IPS-18c (cell line): Measurements from ENCODE around the gene RAP1GAP2.

Experiments
- H3K4me3 ChIP-seq: 2 replicates; pipeline ENCODE4 v1.7.0; 2013; ENCODE audit warnings: low read depth, mild to moderate bottlenecking, low read length, moderate library complexity; ENCODE audit not compliant: insufficient read depth
- H3K9me3 ChIP-seq: one replicate; pipeline ENCODE4 v1.6.1; 2013; ENCODE audit warnings: mild to moderate bottlenecking, low read length, moderate library complexity; ENCODE audit not compliant: control insufficient read depth, insufficient read depth

The RAP1GAP2 gene

GRCh38 chr17:2936771-2937321 is 140.6 kb downstream of the RAP1GAP2 start:
- Histone ChIP-seq H3K4me3 (no peak overlapping the region), H3K9me3 (no peaks in the 10 kb centered on the region)

GRCh38 chr17:2937331-2938003 is 141.2 kb downstream of the RAP1GAP2 start:
- no peaks in the 10 kb centered on the region for H3K9me3 ChIP-seq
- no peak overlapping the region for H3K4me3 ChIP-seq

DNA sequence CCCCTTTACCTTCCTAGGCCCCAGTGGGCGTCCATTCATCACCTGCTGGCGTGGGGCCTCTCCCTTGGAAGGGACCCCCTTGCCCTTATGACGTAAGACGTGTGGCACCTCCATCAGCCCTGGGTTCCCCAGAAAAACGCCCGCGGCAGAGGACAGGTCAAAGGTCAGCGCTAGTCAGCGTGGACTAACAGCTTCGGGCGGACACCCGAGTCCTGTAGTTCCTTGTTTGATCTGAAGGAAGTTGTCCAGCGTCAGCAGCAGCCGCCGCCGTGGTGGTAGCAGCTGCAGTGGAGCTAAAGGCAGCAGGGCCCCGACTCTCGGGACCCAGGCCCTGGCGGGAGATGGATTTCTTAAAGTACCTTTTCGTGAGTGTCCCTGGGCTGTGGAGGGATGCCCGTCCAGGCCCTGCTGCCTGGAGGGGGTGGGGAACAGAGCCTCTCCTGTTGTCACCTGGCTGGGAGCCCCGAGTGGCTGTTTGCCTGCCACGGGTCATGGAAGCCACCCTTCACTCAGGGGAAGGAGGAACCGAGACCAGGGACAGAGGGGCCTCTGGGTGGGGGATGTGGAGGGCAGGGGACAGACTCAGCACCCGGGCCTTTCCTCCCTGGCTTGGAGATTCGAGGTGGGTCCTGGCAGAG is 143.6 kb downstream of the RAP1GAP2 start:
- Histone ChIP-seq H3K4me3 (no peak overlapping the region), H3K9me3 (no peaks in the 10 kb centered on the region)

- no peak overlapping the region for H3K4me3 ChIP-seq
- H3K9me3 ChIP-seq: no peaks in the 10 kb centered on the region
Observed at GRCh38 chr17:2940352-2940751, 144.1 kb downstream of the RAP1GAP2 start.

- Histone ChIP-seq H3K4me3 (no peak overlapping the region), H3K9me3 (no peaks in the 10 kb centered on the region)
Observed at GRCh38 chr17:2943981-2944380, 147.7 kb downstream of the RAP1GAP2 start.

GRCh38 chr17:2945299-2945698 is 149.1 kb downstream of the RAP1GAP2 start:
- Histone ChIP-seq H3K4me3 (no peak overlapping the region), H3K9me3 (no peaks in the 10 kb centered on the region)

DNA sequence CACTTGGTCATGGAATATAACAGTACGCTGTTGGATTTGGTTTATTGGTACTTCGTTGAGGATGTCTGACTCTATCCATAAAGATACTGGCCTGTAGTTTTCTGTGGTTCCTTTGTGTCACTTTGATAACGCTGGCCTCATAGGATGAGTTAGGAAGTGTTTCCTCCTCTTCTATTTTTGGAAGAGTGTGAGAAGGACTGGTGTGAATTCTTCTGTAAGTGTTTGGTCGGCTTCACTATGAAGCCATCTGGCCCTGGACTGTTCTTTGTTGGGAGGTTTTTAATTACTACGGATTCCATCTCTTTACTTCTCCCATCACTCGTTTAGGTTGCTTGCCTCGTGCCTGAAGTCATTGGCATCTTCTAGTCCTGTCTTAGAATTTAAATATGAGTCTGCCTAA is 149.9 kb downstream of the RAP1GAP2 start:
- H3K9me3 ChIP-seq: no peaks in the 10 kb centered on the region
- no peak overlapping the region for H3K4me3 ChIP-seq

- no peak overlapping the region for H3K4me3 ChIP-seq
- H3K9me3 ChIP-seq: no peaks in the 10 kb centered on the region
Observed at GRCh38 chr17:2947588-2947950, 151.3 kb downstream of the RAP1GAP2 start.

DNA sequence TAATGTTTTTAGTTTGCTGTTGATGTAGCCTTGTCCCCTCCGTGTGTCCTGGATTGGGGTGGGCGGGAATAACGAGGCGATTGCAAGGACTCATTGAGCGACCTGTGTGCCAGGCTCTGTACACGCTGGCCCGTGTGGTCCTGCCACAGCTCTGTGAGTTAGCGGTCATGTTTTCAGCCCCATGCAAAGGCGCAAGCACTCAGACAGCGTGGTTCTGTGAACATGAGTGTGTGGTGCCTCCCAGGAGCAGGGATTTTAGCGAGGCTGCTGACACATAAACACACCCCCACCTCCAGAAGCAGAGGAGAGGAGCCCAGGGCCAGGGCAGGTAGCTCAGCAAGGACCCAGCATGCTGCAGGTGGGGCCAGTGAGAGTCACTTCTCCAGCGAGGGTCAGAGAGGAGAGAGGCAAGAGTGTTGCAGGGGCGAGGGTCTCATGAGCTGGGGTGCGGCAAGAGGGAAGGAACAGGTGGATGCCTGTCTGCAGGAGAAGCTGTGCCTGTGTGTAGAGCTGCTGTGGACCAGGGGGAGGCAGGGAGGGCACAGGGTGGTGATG is 151.8 kb downstream of the RAP1GAP2 start:
- no peak overlapping the region for H3K4me3 ChIP-seq
- H3K9me3 ChIP-seq: no peaks in the 10 kb centered on the region

DNA sequence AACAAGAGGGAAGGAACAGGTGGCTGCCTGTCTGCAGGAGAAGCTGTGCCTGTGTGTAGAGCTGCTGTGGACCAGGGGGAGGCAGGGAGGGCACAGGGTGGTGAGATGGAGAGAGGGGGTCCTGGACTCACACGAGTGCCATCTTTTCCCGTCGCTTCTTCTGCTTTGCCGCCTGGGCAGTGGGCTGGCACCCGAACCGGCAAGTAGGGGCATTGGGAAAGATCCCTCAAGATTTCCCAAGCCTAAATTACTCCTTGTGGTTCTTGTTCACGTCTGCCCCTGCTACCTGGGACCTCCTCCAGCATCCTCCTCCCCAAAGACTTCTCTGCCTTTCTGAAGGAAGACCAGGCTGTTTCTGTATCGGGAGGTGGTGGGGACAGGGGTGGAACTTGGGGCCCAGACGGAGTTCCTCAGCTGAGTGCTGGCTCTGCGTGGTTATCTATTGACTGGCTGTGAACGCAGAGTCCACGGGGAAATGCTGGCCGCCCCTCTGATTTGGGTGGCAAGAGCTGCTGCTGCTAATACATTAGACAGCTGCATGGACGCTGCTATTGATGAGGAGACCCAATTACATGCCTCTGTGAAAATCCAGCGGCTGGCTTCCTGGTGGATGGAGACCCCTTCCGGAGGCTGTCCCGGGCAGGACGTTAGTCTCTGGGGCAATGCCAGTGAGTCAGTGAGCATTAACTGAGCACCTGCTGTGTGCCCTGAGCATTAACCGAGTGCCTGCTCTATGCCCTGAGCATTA is 152.7 kb downstream of the RAP1GAP2 start:
- no peaks in the 10 kb centered on the region for H3K9me3 ChIP-seq

GRCh38 chr17:2949469-2950044 is 153.3 kb downstream of the RAP1GAP2 start:
- H3K4me3 ChIP-seq: no peak overlapping the region
- H3K9me3 ChIP-seq: no peaks in the 10 kb centered on the region

More for the DNA sequence above, 152.7 kb downstream of the RAP1GAP2 start:
- H3K4me3 ChIP-seq: no peak overlapping the region

GRCh38 chr17:2950846-2951245 is 154.6 kb downstream of the RAP1GAP2 start:
- H3K9me3 ChIP-seq: no peaks in the 10 kb centered on the region
- no peak overlapping the region for H3K4me3 ChIP-seq

- Histone ChIP-seq H3K4me3 (no peak overlapping the region), H3K9me3 (peaks cover under 1% of the 10 kb centered on the region)
Observed at GRCh38 chr17:2952174-2952845, 156.1 kb downstream of the RAP1GAP2 start.

GRCh38 chr17:2954898-2955445 is 158.7 kb downstream of the RAP1GAP2 start:
- Histone ChIP-seq H3K4me3 (no peak overlapping the region), H3K9me3 (peaks cover 5% of the 10 kb centered on the region)

DNA sequence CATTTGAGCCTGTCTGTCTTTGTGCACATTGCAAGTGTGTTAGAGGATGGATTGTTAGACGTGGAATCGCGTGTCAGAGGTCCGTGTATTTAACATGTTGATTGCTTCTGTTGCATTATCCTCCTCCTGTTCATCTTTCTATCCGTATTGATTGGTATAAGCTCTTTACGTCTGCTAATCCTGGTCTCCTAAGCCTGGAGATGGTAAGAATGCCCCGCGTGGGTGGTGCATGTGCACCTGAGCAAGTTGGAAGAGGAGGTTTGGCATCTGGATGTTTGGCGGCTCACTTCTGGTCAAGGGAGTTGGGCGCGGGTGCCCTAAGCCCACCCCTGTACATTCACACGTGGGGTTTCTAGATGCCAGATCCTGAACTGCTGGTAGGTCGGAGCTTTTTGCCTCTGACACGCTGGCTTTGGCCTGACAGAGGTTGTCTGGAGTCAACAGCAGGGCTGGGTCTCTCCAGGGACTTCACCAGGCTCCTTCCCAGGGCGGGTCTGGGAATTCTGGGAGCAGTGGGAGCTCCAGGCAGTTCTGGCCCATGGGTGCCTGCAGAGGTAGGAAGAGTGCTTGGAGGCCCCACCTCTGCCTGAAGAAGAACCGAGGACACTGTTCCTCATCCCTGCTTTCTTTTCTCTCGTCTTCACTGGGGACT is 159.8 kb downstream of the RAP1GAP2 start:
- Histone ChIP-seq H3K9me3 (peaks cover 5% of the 10 kb centered on the region), H3K4me3 (no peak overlapping the region)

- Histone ChIP-seq H3K4me3 (no peak overlapping the region), H3K9me3 (peaks cover 5% of the 10 kb centered on the region)
Observed at GRCh38 chr17:2957631-2958286, 161.5 kb downstream of the RAP1GAP2 start.
